ENCODE measurements around the gene EPC2.
"Not testable (repeated sequence)": the region's sequence is repeated elsewhere in the genome, so short reads cannot be mapped to it uniquely, and the experiment has no call there.

The EPC2 gene

GRCh38 chr2:148640767-148641166 is 3.8 kb upstream of the EPC2 start:
- no peak for DNase-seq (ENCODE audit: low read depth)

- no peak for DNase-seq (ENCODE audit: low read depth)
Measured at GRCh38 chr2:148642112-148642744, 2.3 kb upstream of the EPC2 start.

GRCh38 chr2:148642891-148643416 is 1.6 kb upstream of the EPC2 start:
- no peak for DNase-seq (ENCODE audit: low read depth)

GRCh38 chr2:148643421-148643820 is 1.1 kb upstream of the EPC2 start:
- no peak for DNase-seq (ENCODE audit: low read depth)

- peak; percentile 89 for DNase-seq (ENCODE audit: low read depth)
Measured at GRCh38 chr2:148644883-148645538, 460 bp downstream of the EPC2 start.

- peak; percentile 32 for DNase-seq (ENCODE audit: low read depth)
Measured at GRCh38 chr2:148645539-148646230, 1.1 kb downstream of the EPC2 start.

- DNase-seq (ENCODE audit: low read depth) = no peak
Measured at GRCh38 chr2:148646231-148646559, 1.6 kb downstream of the EPC2 start.

GRCh38 chr2:148647711-148648110 is 3.2 kb downstream of the EPC2 start:
- not testable (repeated sequence) for DNase-seq (ENCODE audit: low read depth)

- no peak for DNase-seq (ENCODE audit: low read depth)
Measured at GRCh38 chr2:148649936-148650335, 5.4 kb downstream of the EPC2 start.

GRCh38 chr2:148650881-148651280 is 6.3 kb downstream of the EPC2 start:
- no peak for DNase-seq (ENCODE audit: low read depth)

GRCh38 chr2:148651972-148652371 is 7.4 kb downstream of the EPC2 start:
- no peak for DNase-seq (ENCODE audit: low read depth)

- DNase-seq (ENCODE audit: low read depth) = no peak
Measured at GRCh38 chr2:148653437-148653836, 8.9 kb downstream of the EPC2 start.

GRCh38 chr2:148654435-148654834 is 9.9 kb downstream of the EPC2 start:
- DNase-seq (ENCODE audit: low read depth) = no peak

- DNase-seq (ENCODE audit: low read depth) = no peak
Measured at GRCh38 chr2:148656516-148656915, 12.0 kb downstream of the EPC2 start.

GRCh38 chr2:148658807-148659722 is 14.5 kb downstream of the EPC2 start:
- no peak for DNase-seq (ENCODE audit: low read depth)

- DNase-seq (ENCODE audit: low read depth) = no peak
Measured at GRCh38 chr2:148660999-148661398, 16.4 kb downstream of the EPC2 start.

GRCh38 chr2:148662332-148662731 is 17.8 kb downstream of the EPC2 start:
- DNase-seq (ENCODE audit: low read depth) = not testable (repeated sequence)

GRCh38 chr2:148664229-148664628 is 19.7 kb downstream of the EPC2 start:
- no peak for DNase-seq (ENCODE audit: low read depth)

- DNase-seq (ENCODE audit: low read depth) = no peak
Measured at GRCh38 chr2:148666555-148666954, 22.0 kb downstream of the EPC2 start.

- no peak for DNase-seq (ENCODE audit: low read depth)
Measured at GRCh38 chr2:148667113-148667836, 22.7 kb downstream of the EPC2 start.

- no peak for DNase-seq (ENCODE audit: low read depth)
Measured at GRCh38 chr2:148670773-148671172, 26.2 kb downstream of the EPC2 start.
